ENCODE results near the gene TPSG1.
"Not testable (repeated sequence)": the region's sequence is repeated elsewhere in the genome, so short reads cannot be mapped to it uniquely, and the experiment has no call there.

Gene TPSG1

DNA sequence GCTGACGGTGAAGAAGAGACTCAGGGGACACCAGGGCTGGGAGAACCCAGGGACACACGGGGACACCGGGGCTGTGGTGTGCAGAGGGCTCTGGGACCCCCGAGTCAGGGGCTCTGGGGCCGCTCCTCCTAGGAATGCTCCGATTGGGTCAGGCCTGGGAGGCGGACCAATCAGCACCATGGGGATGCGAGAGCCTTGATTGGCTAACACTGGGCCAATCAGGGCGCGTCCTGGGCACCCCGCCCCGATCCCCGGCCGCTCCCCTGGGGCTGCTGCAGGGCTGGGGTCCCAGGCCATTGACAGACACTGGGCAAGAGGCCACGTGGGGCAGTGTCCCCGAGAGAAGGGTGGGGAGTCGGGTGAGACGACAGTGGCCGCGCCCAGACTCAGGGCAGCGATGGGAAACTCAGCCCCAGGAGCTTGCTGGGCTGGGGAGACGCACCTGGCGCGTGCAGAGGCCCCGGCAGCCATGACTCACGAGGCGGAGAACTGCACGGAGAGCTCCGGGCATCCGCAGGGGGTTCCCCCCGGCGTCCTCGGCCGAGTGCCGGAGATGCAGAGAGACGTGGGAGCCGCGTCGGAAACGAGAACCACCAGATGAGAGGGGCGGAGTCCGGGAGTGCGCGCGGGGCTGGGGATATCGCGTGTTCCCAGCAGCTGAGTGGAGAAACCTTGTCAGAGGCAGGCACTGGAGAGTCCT, 7.1 kb upstream of the TPSG1 start:
- not testable (repeated sequence) for H3K79me1 ChIP-seq (ENCODE audit: low read length); H2BK12ac ChIP-seq (ENCODE audit: low read length); H3K4me1 ChIP-seq (ENCODE audit: control insufficient read depth in 1 of 2, insufficient read depth in 2 of 2, low read length in 2 of 2); H4K91ac ChIP-seq (ENCODE audit: low read depth, low read length); H3K27ac ChIP-seq (ENCODE audit: low read depth, low read length); DNase-seq; H3K4me3 ChIP-seq (ENCODE audit: low read depth, low read length); H3K36me3 ChIP-seq (ENCODE audit: control insufficient read depth in 1 of 2, insufficient read depth in 2 of 2, low read length in 2 of 2); H3K18ac ChIP-seq (ENCODE audit: low read length); H3K4me2 ChIP-seq (ENCODE audit: low read length); H4K8ac ChIP-seq (ENCODE audit: low read depth, low read length); H2AFZ ChIP-seq (ENCODE audit: insufficient read depth, low read length, poor library complexity); H3K79me2 ChIP-seq (ENCODE audit: control insufficient read depth, insufficient read depth, low read length, poor library complexity); H3K14ac ChIP-seq (ENCODE audit: low read length); H2BK5ac ChIP-seq (ENCODE audit: low read depth, low read length, poor library complexity); H3K4ac ChIP-seq (ENCODE audit: low read depth, low read length); H4K12ac ChIP-seq (ENCODE audit: low read depth, low read length); H3K9me3 ChIP-seq (ENCODE audit: insufficient read depth, low read depth, low read length); H2AK5ac ChIP-seq (ENCODE audit: low read length); H3K27me3 ChIP-seq (ENCODE audit: insufficient read depth, low read length); H2BK120ac ChIP-seq (ENCODE audit: insufficient read depth, low read length, poor library complexity); H3K23ac ChIP-seq (ENCODE audit: low read length); H3K9ac ChIP-seq (ENCODE audit: low read length)
- no CpG with 5 or more reads among the region's 47 CpGs for WGBS (ENCODE audit: extremely low coverage, insufficient coverage, insufficient read length)

GRCh38 chr16:1231301-1231700, 6.2 kb upstream of the TPSG1 start:
- H2AK5ac ChIP-seq (ENCODE audit: low read length); H4K91ac ChIP-seq (ENCODE audit: low read depth, low read length); H3K79me1 ChIP-seq (ENCODE audit: low read length); H2BK120ac ChIP-seq (ENCODE audit: insufficient read depth, low read length, poor library complexity); H3K4me2 ChIP-seq (ENCODE audit: low read length); DNase-seq; H3K36me3 ChIP-seq (ENCODE audit: control insufficient read depth in 1 of 2, insufficient read depth in 2 of 2, low read length in 2 of 2); H3K9ac ChIP-seq (ENCODE audit: low read length); H3K4me1 ChIP-seq (ENCODE audit: control insufficient read depth in 1 of 2, insufficient read depth in 2 of 2, low read length in 2 of 2); H3K4ac ChIP-seq (ENCODE audit: low read depth, low read length); H2BK5ac ChIP-seq (ENCODE audit: low read depth, low read length, poor library complexity); H2AFZ ChIP-seq (ENCODE audit: insufficient read depth, low read length, poor library complexity); H3K27ac ChIP-seq (ENCODE audit: low read depth, low read length); H3K14ac ChIP-seq (ENCODE audit: low read length); H4K8ac ChIP-seq (ENCODE audit: low read depth, low read length); H4K12ac ChIP-seq (ENCODE audit: low read depth, low read length); H3K9me3 ChIP-seq (ENCODE audit: insufficient read depth, low read depth, low read length); H3K79me2 ChIP-seq (ENCODE audit: control insufficient read depth, insufficient read depth, low read length, poor library complexity); H3K18ac ChIP-seq (ENCODE audit: low read length); H3K23ac ChIP-seq (ENCODE audit: low read length); H3K4me3 ChIP-seq (ENCODE audit: low read depth, low read length); H2BK12ac ChIP-seq (ENCODE audit: low read length); H3K27me3 ChIP-seq (ENCODE audit: insufficient read depth, low read length): not testable (repeated sequence)
- no CpG with 5 or more reads among the region's 7 CpGs for WGBS (ENCODE audit: extremely low coverage, insufficient coverage, insufficient read length)

GRCh38 chr16:1230471-1231212, 5.6 kb upstream of the TPSG1 start:
- H3K4ac ChIP-seq (ENCODE audit: low read depth, low read length); H3K4me2 ChIP-seq (ENCODE audit: low read length); H3K4me3 ChIP-seq (ENCODE audit: low read depth, low read length); DNase-seq; H2BK12ac ChIP-seq (ENCODE audit: low read length); H3K79me1 ChIP-seq (ENCODE audit: low read length); H4K91ac ChIP-seq (ENCODE audit: low read depth, low read length); H3K14ac ChIP-seq (ENCODE audit: low read length); H3K27ac ChIP-seq (ENCODE audit: low read depth, low read length); H3K9me3 ChIP-seq (ENCODE audit: insufficient read depth, low read depth, low read length); H3K27me3 ChIP-seq (ENCODE audit: insufficient read depth, low read length); H4K12ac ChIP-seq (ENCODE audit: low read depth, low read length); H3K23ac ChIP-seq (ENCODE audit: low read length); H2BK120ac ChIP-seq (ENCODE audit: insufficient read depth, low read length, poor library complexity); H3K79me2 ChIP-seq (ENCODE audit: control insufficient read depth, insufficient read depth, low read length, poor library complexity); H3K4me1 ChIP-seq (ENCODE audit: control insufficient read depth in 1 of 2, insufficient read depth in 2 of 2, low read length in 2 of 2); H2AK5ac ChIP-seq (ENCODE audit: low read length); H3K9ac ChIP-seq (ENCODE audit: low read length); H3K36me3 ChIP-seq (ENCODE audit: control insufficient read depth in 1 of 2, insufficient read depth in 2 of 2, low read length in 2 of 2); H2BK5ac ChIP-seq (ENCODE audit: low read depth, low read length, poor library complexity); H3K18ac ChIP-seq (ENCODE audit: low read length); H4K8ac ChIP-seq (ENCODE audit: low read depth, low read length); H2AFZ ChIP-seq (ENCODE audit: insufficient read depth, low read length, poor library complexity): not testable (repeated sequence)
- WGBS (ENCODE audit: extremely low coverage, insufficient coverage, insufficient read length) = no CpG with 5 or more reads among the region's 17 CpGs

DNA sequence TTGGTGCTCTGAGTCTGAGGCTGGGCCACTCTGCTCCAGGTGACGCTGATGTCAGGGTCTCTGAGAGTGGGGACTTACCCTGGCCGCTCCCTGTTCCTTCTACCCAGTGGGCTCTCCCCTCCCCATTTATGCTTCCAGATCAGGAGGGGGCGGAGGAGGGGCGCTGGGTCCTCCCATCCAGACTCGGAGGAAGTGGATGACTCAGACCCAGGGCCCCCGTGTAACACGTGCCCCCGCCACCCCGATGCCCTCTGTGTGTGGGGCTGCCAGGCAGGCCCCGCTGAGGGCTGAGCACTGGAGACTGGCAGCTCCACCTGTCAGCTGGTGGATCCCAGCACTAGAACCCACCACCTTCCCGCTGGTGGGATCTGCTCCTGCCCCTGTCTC, 5.0 kb upstream of the TPSG1 start, which contains the start of gene TPSB2:
TSS of gene TPSB2 (minus strand) at position 101 of the 387 bp plus-strand sequence. CDS start 233 bp downstream, outside the sequence.
- not testable (repeated sequence) for H3K23ac ChIP-seq (ENCODE audit: low read length); H3K79me1 ChIP-seq (ENCODE audit: low read length); H3K4me3 ChIP-seq (ENCODE audit: low read depth, low read length); H3K27me3 ChIP-seq (ENCODE audit: insufficient read depth, low read length); H4K8ac ChIP-seq (ENCODE audit: low read depth, low read length); H3K36me3 ChIP-seq (ENCODE audit: control insufficient read depth in 1 of 2, insufficient read depth in 2 of 2, low read length in 2 of 2); H2AK5ac ChIP-seq (ENCODE audit: low read length); H2BK5ac ChIP-seq (ENCODE audit: low read depth, low read length, poor library complexity); H3K27ac ChIP-seq (ENCODE audit: low read depth, low read length); H4K91ac ChIP-seq (ENCODE audit: low read depth, low read length); H2BK12ac ChIP-seq (ENCODE audit: low read length); H3K9me3 ChIP-seq (ENCODE audit: insufficient read depth, low read depth, low read length); DNase-seq; H3K79me2 ChIP-seq (ENCODE audit: control insufficient read depth, insufficient read depth, low read length, poor library complexity); H2BK120ac ChIP-seq (ENCODE audit: insufficient read depth, low read length, poor library complexity); H3K14ac ChIP-seq (ENCODE audit: low read length); H2AFZ ChIP-seq (ENCODE audit: insufficient read depth, low read length, poor library complexity); H3K9ac ChIP-seq (ENCODE audit: low read length); H4K12ac ChIP-seq (ENCODE audit: low read depth, low read length); H3K4me2 ChIP-seq (ENCODE audit: low read length); H3K4ac ChIP-seq (ENCODE audit: low read depth, low read length); H3K4me1 ChIP-seq (ENCODE audit: control insufficient read depth in 1 of 2, insufficient read depth in 2 of 2, low read length in 2 of 2); H3K18ac ChIP-seq (ENCODE audit: low read length)
- WGBS (ENCODE audit: extremely low coverage, insufficient coverage, insufficient read length) = no CpG with 5 or more reads among the region's 11 CpGs
